Upper lobe of right lung (tissue), 1 donor: Measurements from ENCODE around the gene ETNK1. TPM values are rescaled to one million over a fixed set of nuclear protein-coding genes. Genes with fewer than 3 reads are reported as not detected.

Experiments used
- ATAC-seq: fragments of 200-7000 bp; cut with Tn5 transposase; one replicate; pipeline ENCODE4 v1.9.1; 2020; ENCODE audit warnings: mild to moderate bottlenecking, moderate library complexity
- DNase-seq: peaks from one replicate; pipeline ENCODE4 v3.0.0-alpha.2; 2020
- H3K27ac ChIP-seq: fragments of 200-600 bp; one replicate; pipeline ENCODE4 v1.8.0; 2022
- H3K27me3 ChIP-seq: fragments of 200-600 bp; one replicate; pipeline ENCODE4 v1.8.0; 2022; ENCODE audit warnings: mild to moderate bottlenecking
- H3K36me3 ChIP-seq: fragments of 200-600 bp; one replicate; pipeline ENCODE4 v1.8.0; 2022
- H3K4me1 ChIP-seq: fragments of 200-600 bp; one replicate; pipeline ENCODE4 v1.8.0; 2022
- H3K4me3 ChIP-seq: fragments of 200-600 bp; one replicate; pipeline ENCODE4 v1.8.0; 2022; ENCODE audit warnings: mild to moderate bottlenecking
- H3K9me3 ChIP-seq: fragments of 200-600 bp; one replicate; pipeline ENCODE4 v1.8.0; 2022
- intact Hi-C: fragments of 100-400 bp; cut with DNase I; formaldehyde crosslinking; loops from one replicate; pipeline ENCODE4 v1.11.0; 2022
- total RNA-seq: library from RNA; stranded (reverse); fragmentation: NEBNext Ultra II Directional; extraction: Animal tissue kit (Norgen Biotek cat#: 25700); gene quantifications from one replicate; pipeline ENCODE4 v1.2.1, GENCODE V29; 2021
- TF ChIP-seq, protein P1 (sequence below): fragments of 200-600 bp; IDR thresholded peaks from one replicate; pipeline ENCODE4 v1.8.0; 2022; ENCODE audit warnings: antibody characterized with exemption
- donor health status: DM: no; HTN: yes; CAD: no; lungs with severe emphysema.

Gene ETNK1
- total RNA-seq, 1 donor from 2014 or later, result 86.2 TPM

DNA sequence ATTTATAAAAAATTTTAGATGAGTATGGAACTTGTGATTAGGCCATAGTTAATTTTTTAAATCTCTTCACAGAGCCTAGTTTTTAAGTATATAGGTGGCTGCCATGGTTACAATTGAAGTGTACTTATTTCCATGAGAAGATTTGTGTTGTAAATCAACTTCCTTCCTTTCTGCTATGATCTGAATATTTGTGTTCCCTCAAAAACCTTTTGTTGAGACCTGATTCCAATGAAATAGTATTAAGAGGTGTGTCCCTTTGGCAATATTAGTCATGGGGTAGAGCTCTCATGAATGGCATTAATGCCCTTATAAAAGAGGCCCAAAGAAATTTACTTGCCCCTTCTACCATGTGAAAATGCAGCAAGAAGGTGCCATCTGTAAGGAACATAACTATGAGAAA, 28.8 kb downstream of the ETNK1 start:
- Histone ChIP-seq H3K27ac (no peak overlapping the region), H3K4me3 (no peak overlapping the region), H3K36me3 (no peaks in the 10 kb centered on the region), H3K4me1 (peaks cover 5% of the 10 kb centered on the region), H3K27me3 (no peaks in the 10 kb centered on the region), H3K9me3 (no peaks in the 10 kb centered on the region)
- intact Hi-C loops, result no loop called here
- TF ChIP-seq, protein P1, sequence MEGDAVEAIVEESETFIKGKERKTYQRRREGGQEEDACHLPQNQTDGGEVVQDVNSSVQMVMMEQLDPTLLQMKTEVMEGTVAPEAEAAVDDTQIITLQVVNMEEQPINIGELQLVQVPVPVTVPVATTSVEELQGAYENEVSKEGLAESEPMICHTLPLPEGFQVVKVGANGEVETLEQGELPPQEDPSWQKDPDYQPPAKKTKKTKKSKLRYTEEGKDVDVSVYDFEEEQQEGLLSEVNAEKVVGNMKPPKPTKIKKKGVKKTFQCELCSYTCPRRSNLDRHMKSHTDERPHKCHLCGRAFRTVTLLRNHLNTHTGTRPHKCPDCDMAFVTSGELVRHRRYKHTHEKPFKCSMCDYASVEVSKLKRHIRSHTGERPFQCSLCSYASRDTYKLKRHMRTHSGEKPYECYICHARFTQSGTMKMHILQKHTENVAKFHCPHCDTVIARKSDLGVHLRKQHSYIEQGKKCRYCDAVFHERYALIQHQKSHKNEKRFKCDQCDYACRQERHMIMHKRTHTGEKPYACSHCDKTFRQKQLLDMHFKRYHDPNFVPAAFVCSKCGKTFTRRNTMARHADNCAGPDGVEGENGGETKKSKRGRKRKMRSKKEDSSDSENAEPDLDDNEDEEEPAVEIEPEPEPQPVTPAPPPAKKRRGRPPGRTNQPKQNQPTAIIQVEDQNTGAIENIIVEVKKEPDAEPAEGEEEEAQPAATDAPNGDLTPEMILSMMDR, result no peak
- DNase-seq (no peak), ATAC-seq (no peak)

DNA sequence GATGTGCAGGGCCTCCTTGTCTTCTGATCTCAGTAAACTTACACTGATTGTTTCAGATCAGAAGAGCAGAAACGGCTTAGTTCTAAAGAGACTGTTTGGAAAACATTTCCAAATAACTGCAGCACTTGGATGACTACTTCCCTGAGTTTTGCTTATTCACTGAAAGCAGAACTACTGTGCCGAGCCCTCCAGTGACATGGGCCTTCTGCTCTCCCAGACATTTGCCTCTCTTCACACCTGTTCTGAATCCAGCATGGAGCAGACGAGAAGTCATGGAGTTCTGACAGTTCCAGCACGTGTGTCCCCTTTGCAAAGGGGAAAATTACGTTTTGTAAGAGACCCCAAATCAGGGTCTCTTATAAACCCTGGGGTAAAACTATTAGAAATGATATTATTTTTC, 31.4 kb downstream of the ETNK1 start:
- ATAC-seq, result peak; percentile 28
- no peak overlapping the region for H3K4me3 ChIP-seq
- DNase-seq, result no peak
- no peak overlapping the region for H3K27ac ChIP-seq
- intact Hi-C loops, result no loop called here
- no peaks in the 10 kb centered on the region for H3K36me3 ChIP-seq
- TF ChIP-seq, protein P1, result no peak
- H3K4me1 ChIP-seq, result peaks cover 5% of the 10 kb centered on the region
- H3K27me3 ChIP-seq, result no peaks in the 10 kb centered on the region
- no peaks in the 10 kb centered on the region for H3K9me3 ChIP-seq

DNA sequence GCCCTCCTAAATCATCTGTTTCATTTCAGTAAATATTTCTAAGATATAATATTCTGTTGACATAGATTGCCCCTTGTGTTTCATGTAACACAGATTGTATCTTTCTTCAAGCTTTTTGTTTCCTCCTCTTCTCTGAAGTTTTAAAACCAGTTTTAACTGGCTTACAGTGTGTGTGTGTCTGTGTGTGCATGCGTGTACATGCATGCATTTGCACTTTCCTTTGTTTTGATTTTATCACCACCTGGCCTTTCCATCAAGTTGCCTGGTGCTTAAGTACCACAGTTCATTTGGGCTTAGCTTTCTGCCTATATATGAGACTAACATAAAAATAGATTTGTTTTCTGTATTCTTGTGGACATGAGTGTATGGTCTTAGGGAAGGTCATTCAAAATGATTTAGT, 31.9 kb downstream of the ETNK1 start:
- Histone ChIP-seq H3K4me1 (peaks cover 5% of the 10 kb centered on the region), H3K9me3 (no peaks in the 10 kb centered on the region), H3K36me3 (no peaks in the 10 kb centered on the region), H3K4me3 (no peak overlapping the region), H3K27me3 (no peaks in the 10 kb centered on the region), H3K27ac (no peak overlapping the region)
- TF ChIP-seq, protein P1, result no peak
- DNase-seq, result no peak
- intact Hi-C loops, result no loop called here
- ATAC-seq, result no peak

DNA sequence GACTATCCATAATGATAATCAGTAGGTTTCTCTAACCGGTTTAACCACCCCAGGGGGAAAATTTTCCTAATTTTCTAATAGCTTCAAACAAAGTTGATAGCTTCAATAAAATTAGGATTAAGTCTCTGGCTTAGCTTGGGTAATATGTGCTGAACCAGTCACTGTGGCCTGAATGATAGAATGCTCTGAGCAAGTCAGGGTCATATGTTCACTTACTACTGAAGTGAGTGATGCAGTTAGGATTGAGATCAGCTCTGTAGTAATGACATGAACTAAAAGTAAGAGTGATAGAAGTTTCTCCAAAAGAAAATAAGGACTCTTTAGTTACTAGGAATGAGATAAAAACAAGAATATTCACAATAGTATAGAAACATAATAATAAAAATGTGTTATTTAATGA, 32.6 kb downstream of the ETNK1 start:
- Histone ChIP-seq H3K9me3 (no peaks in the 10 kb centered on the region), H3K27ac (no peak overlapping the region), H3K27me3 (no peaks in the 10 kb centered on the region), H3K4me1 (peaks cover 5% of the 10 kb centered on the region), H3K4me3 (no peak overlapping the region), H3K36me3 (no peaks in the 10 kb centered on the region)
- DNase-seq (no peak), ATAC-seq (no peak)
- TF ChIP-seq, protein P1, result no peak
- intact Hi-C loops, result no loop called here

DNA sequence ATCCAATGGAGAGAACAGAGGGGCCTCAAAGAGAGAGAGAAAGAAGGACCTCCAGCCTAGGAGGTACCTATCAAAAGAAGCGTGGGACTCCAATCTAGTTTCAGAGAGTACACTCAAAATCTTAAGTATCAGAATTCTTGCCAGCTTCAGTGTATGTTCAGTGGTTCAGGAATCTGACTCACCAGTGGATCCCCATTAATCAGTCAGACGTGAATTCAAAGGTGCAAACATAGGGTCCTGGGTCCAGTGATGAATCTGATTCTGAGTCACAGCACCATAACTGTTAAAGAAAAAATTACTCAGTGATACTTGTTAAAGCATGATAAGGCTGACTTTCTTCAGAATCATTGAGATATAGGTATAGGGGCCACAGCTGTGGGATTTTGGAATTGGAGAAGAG, 33.2 kb downstream of the ETNK1 start:
- H3K4me1 ChIP-seq, result peaks cover under 1% of the 10 kb centered on the region
- no peak overlapping the region for H3K4me3 ChIP-seq
- intact Hi-C loops, result no loop called here
- no peak overlapping the region for H3K27ac ChIP-seq
- no peaks in the 10 kb centered on the region for H3K9me3 ChIP-seq
- DNase-seq, result no peak
- no peaks in the 10 kb centered on the region for H3K27me3 ChIP-seq
- no peak for ATAC-seq
- TF ChIP-seq, protein P1, result no peak
- peaks cover 3% of the 10 kb centered on the region for H3K36me3 ChIP-seq

DNA sequence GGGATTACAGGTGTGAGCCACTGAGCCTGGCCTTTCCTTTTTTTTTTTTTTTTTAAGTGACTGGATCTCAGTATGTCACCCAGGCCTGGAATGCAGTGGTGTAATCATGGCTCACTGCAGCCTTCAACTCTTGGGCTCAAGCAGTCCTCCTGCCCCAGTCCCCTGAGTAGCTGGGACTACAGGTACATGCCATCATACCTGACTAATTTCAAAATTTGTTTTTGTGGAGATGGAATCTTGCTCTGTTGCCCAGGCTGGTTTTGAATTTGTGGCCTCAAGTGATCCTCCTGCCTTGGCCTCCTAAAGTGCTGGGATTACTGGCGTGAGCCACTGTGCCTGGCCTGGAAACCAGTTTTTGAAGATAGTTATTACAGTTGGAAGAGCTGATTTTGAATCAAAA, 37.4 kb downstream of the ETNK1 start:
- no peak for DNase-seq
- intact Hi-C loops, result no loop called here
- ATAC-seq, result no peak

More for the DNA sequence above, 37.4 kb downstream of the ETNK1 start:
- H3K4me3 ChIP-seq, result no peak overlapping the region
- H3K27ac ChIP-seq, result no peak overlapping the region
- TF ChIP-seq, protein P1, result no peak
- peaks cover 6% of the 10 kb centered on the region for H3K36me3 ChIP-seq
- H3K9me3 ChIP-seq, result no peaks in the 10 kb centered on the region
- no peaks in the 10 kb centered on the region for H3K4me1 ChIP-seq
- H3K27me3 ChIP-seq, result no peaks in the 10 kb centered on the region
